Prostate gland (tissue), 2 donors: Measurements from ENCODE around the gene BIN2.

Experiments used
- POLR2A ChIP-seq: fragments of 450-650 bp; IDR thresholded peaks from one replicate; pipeline ENCODE4 v1.6.1; 2016; ENCODE audit warnings: antibody characterized with exemption, mild to moderate bottlenecking
- TF ChIP-seq, protein P1 (sequence below), 4 experiments: fragments of 200-600 bp in 2 of 4; fragments of 450-650 bp in 2 of 4; sonication (generic) in 2 of 4; IDR thresholded peaks; 1 replicate in 3 of 4; 2 replicates in 1 of 4; pipeline ENCODE4 v1.5.1; 2016 to 2019; ENCODE audit warnings: antibody characterized with exemption in 4 of 4, mild to moderate bottlenecking in 2 of 4, moderate library complexity in 2 of 4

DNA sequence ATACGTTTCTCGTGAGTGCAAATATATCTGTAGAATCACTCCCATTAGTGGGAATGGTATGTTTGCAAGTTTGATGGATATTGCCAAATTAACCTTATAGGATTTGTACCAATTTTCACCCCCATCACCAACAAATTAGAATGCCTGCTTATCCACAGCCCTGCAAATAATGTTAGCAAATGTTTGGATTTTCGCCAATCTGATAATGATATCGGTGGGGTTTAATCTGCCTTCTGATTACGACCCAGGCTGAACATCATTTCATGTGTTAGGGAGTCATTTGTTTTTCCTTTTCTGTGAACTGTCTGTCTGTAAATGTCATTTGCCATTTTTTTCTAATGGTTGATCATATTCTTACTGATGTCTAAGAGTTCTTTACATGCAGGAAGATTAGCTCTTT lies 89.4 kb downstream of the BIN2 start:
- TF ChIP-seq, protein P1, sequence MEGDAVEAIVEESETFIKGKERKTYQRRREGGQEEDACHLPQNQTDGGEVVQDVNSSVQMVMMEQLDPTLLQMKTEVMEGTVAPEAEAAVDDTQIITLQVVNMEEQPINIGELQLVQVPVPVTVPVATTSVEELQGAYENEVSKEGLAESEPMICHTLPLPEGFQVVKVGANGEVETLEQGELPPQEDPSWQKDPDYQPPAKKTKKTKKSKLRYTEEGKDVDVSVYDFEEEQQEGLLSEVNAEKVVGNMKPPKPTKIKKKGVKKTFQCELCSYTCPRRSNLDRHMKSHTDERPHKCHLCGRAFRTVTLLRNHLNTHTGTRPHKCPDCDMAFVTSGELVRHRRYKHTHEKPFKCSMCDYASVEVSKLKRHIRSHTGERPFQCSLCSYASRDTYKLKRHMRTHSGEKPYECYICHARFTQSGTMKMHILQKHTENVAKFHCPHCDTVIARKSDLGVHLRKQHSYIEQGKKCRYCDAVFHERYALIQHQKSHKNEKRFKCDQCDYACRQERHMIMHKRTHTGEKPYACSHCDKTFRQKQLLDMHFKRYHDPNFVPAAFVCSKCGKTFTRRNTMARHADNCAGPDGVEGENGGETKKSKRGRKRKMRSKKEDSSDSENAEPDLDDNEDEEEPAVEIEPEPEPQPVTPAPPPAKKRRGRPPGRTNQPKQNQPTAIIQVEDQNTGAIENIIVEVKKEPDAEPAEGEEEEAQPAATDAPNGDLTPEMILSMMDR (IDR thresholded peaks at IDR 0.05): no peak
- TF ChIP-seq POLR2A: no peak
